Activated naive CD8-positive, alpha-beta T cell treated with anti-CD3 and anti-CD28 coated beads for 36 hours (primary cell): Measurements from ENCODE around the gene SEMA5B. TPM values are rescaled to one million over a fixed set of nuclear protein-coding genes. Genes with fewer than 3 reads are reported as not detected.

Source experiments
- DNase-seq: peaks from one replicate; pipeline ENCODE4 v3.0.0; 2021
- H3K27ac Mint-ChIP-seq: one replicate; pipeline ENCODE4 v1.8.0; 2022; ENCODE audit warnings: mild to moderate bottlenecking, moderate library complexity, mixed read lengths
- H3K27me3 Mint-ChIP-seq: one replicate; pipeline ENCODE4 v1.8.0; 2022; ENCODE audit warnings: mild to moderate bottlenecking, mixed read lengths
- H3K36me3 Mint-ChIP-seq: one replicate; pipeline ENCODE4 v1.8.0; 2021; ENCODE audit warnings: mild to moderate bottlenecking, mixed read lengths
- H3K4me1 Mint-ChIP-seq: one replicate; pipeline ENCODE4 v1.8.0; 2021; ENCODE audit warnings: mixed read lengths
- H3K4me3 Mint-ChIP-seq: one replicate; pipeline ENCODE4 v1.8.0; 2022; ENCODE audit warnings: mild to moderate bottlenecking, moderate library complexity, mixed read lengths
- H3K9me3 Mint-ChIP-seq: one replicate; pipeline ENCODE4 v1.8.0; 2022; ENCODE audit warnings: mixed read lengths
- total RNA-seq, 2 experiments: library from RNA; stranded (reverse); gene quantifications; one replicate each; pipeline ENCODE4 v1.2.3, GENCODE V29; 2021

The SEMA5B gene
- total RNA-seq, 2 experiments from 2014 or later: not detected

- Mint-ChIP-seq H3K9me3 (no peaks in the 10 kb centered on the region), H3K36me3 (no peaks in the 10 kb centered on the region), H3K4me1 (no peaks in the 10 kb centered on the region), H3K27ac (no peak overlapping the region), H3K27me3 (peaks cover 8% of the 10 kb centered on the region), H3K4me3 (no peak overlapping the region)
- DNase-seq: no peak
Observed at GRCh38 chr3:123046262-123047061, 18.9 kb upstream of the SEMA5B start.

GRCh38 chr3:123044981-123045763, 17.6 kb upstream of the SEMA5B start:
- Mint-ChIP-seq H3K36me3 (no peaks in the 10 kb centered on the region), H3K27me3 (peaks cover 12% of the 10 kb centered on the region), H3K4me1 (no peaks in the 10 kb centered on the region), H3K9me3 (no peaks in the 10 kb centered on the region), H3K4me3 (no peak overlapping the region), H3K27ac (no peak overlapping the region)
- no peak for DNase-seq

GRCh38 chr3:123042413-123042812, 14.8 kb upstream of the SEMA5B start:
- Mint-ChIP-seq H3K4me1 (no peaks in the 10 kb centered on the region), H3K9me3 (no peaks in the 10 kb centered on the region), H3K4me3 (no peak overlapping the region), H3K27ac (no peak overlapping the region), H3K27me3 (peaks cover 25% of the 10 kb centered on the region), H3K36me3 (no peaks in the 10 kb centered on the region)
- no peak for DNase-seq

GRCh38 chr3:123039178-123039577, 11.6 kb upstream of the SEMA5B start:
- H3K4me3 Mint-ChIP-seq: no peak overlapping the region
- H3K27ac Mint-ChIP-seq: no peak overlapping the region
- H3K9me3 Mint-ChIP-seq: no peaks in the 10 kb centered on the region
- H3K4me1 Mint-ChIP-seq: no peaks in the 10 kb centered on the region
- H3K27me3 Mint-ChIP-seq: peaks cover 44% of the 10 kb centered on the region
- H3K36me3 Mint-ChIP-seq: no peaks in the 10 kb centered on the region
- DNase-seq: no peak

GRCh38 chr3:123038751-123039150, 11.2 kb upstream of the SEMA5B start:
- H3K9me3 Mint-ChIP-seq: no peaks in the 10 kb centered on the region
- no peaks in the 10 kb centered on the region for H3K4me1 Mint-ChIP-seq
- H3K27ac Mint-ChIP-seq: no peak overlapping the region
- no peak for DNase-seq
- no peaks in the 10 kb centered on the region for H3K36me3 Mint-ChIP-seq
- peaks cover 44% of the 10 kb centered on the region for H3K27me3 Mint-ChIP-seq
- no peak overlapping the region for H3K4me3 Mint-ChIP-seq

- no peak for DNase-seq
- H3K27me3 Mint-ChIP-seq: peaks cover 44% of the 10 kb centered on the region
- no peaks in the 10 kb centered on the region for H3K36me3 Mint-ChIP-seq
- no peak overlapping the region for H3K4me3 Mint-ChIP-seq
- no peaks in the 10 kb centered on the region for H3K4me1 Mint-ChIP-seq
- H3K27ac Mint-ChIP-seq: no peak overlapping the region
- no peaks in the 10 kb centered on the region for H3K9me3 Mint-ChIP-seq
Observed at GRCh38 chr3:123037015-123037375, 9.4 kb upstream of the SEMA5B start.

- Mint-ChIP-seq H3K36me3 (no peaks in the 10 kb centered on the region), H3K27ac (no peak overlapping the region), H3K27me3 (peaks cover 44% of the 10 kb centered on the region), H3K4me1 (no peaks in the 10 kb centered on the region), H3K9me3 (no peaks in the 10 kb centered on the region), H3K4me3 (no peak overlapping the region)
- no peak for DNase-seq
Observed at GRCh38 chr3:123036352-123037014, 8.9 kb upstream of the SEMA5B start.

- Mint-ChIP-seq H3K36me3 (no peaks in the 10 kb centered on the region), H3K4me3 (no peak overlapping the region), H3K4me1 (no peaks in the 10 kb centered on the region), H3K27ac (no peak overlapping the region), H3K9me3 (no peaks in the 10 kb centered on the region), H3K27me3 (peaks cover 40% of the 10 kb centered on the region)
- DNase-seq: no peak
Observed at GRCh38 chr3:123034996-123035395, 7.4 kb upstream of the SEMA5B start.

GRCh38 chr3:123034120-123034519, 6.6 kb upstream of the SEMA5B start:
- Mint-ChIP-seq H3K27ac (no peak overlapping the region), H3K9me3 (no peaks in the 10 kb centered on the region), H3K4me1 (no peaks in the 10 kb centered on the region), H3K27me3 (peaks cover 39% of the 10 kb centered on the region), H3K36me3 (no peaks in the 10 kb centered on the region), H3K4me3 (no peak overlapping the region)
- no peak for DNase-seq

- no peak for DNase-seq
- peaks cover 3% of the 10 kb centered on the region for H3K4me1 Mint-ChIP-seq
- peaks cover 25% of the 10 kb centered on the region for H3K27me3 Mint-ChIP-seq
- no peak overlapping the region for H3K27ac Mint-ChIP-seq
- H3K9me3 Mint-ChIP-seq: no peaks in the 10 kb centered on the region
- H3K36me3 Mint-ChIP-seq: no peaks in the 10 kb centered on the region
- no peak overlapping the region for H3K4me3 Mint-ChIP-seq
Observed at GRCh38 chr3:123032057-123032456, 4.5 kb upstream of the SEMA5B start.

GRCh38 chr3:123031051-123031450, 3.5 kb upstream of the SEMA5B start:
- H3K27me3 Mint-ChIP-seq: peaks cover 29% of the 10 kb centered on the region
- no peak overlapping the region for H3K4me3 Mint-ChIP-seq
- peaks cover 5% of the 10 kb centered on the region for H3K4me1 Mint-ChIP-seq
- H3K36me3 Mint-ChIP-seq: no peaks in the 10 kb centered on the region
- H3K9me3 Mint-ChIP-seq: no peaks in the 10 kb centered on the region
- DNase-seq: no peak
- no peak overlapping the region for H3K27ac Mint-ChIP-seq

GRCh38 chr3:123028233-123028828, 768 bp upstream of the SEMA5B start:
- H3K9me3 Mint-ChIP-seq: no peaks in the 10 kb centered on the region
- no peak for DNase-seq
- peaks cover 5% of the 10 kb centered on the region for H3K4me1 Mint-ChIP-seq
- H3K4me3 Mint-ChIP-seq: peak overlapping the region; percentile 68
- H3K27ac Mint-ChIP-seq: no peak overlapping the region
- peaks cover 39% of the 10 kb centered on the region for H3K27me3 Mint-ChIP-seq
- H3K36me3 Mint-ChIP-seq: no peaks in the 10 kb centered on the region

- no peak overlapping the region for H3K27ac Mint-ChIP-seq
- peaks cover 55% of the 10 kb centered on the region for H3K27me3 Mint-ChIP-seq
- DNase-seq: no peak
- no peaks in the 10 kb centered on the region for H3K9me3 Mint-ChIP-seq
- H3K4me1 Mint-ChIP-seq: peaks cover 5% of the 10 kb centered on the region
- H3K4me3 Mint-ChIP-seq: peak overlapping the region; percentile 53
- no peaks in the 10 kb centered on the region for H3K36me3 Mint-ChIP-seq
Observed at GRCh38 chr3:123026565-123027291, 835 bp downstream of the SEMA5B start.

- no peak overlapping the region for H3K27ac Mint-ChIP-seq
- no peak for DNase-seq
- H3K27me3 Mint-ChIP-seq: peaks cover 63% of the 10 kb centered on the region
- peak overlapping the region; percentile 44 for H3K4me3 Mint-ChIP-seq
- no peaks in the 10 kb centered on the region for H3K36me3 Mint-ChIP-seq
- peaks cover 5% of the 10 kb centered on the region for H3K4me1 Mint-ChIP-seq
- H3K9me3 Mint-ChIP-seq: no peaks in the 10 kb centered on the region
Observed at GRCh38 chr3:123025642-123026521, 1.7 kb downstream of the SEMA5B start.
